HepG2 (cell line): ENCODE data around the gene PLA1A.

Source experiments
- HDAC6 ChIP-seq: fragments of 200-600 bp; sonication (generic); IDR thresholded peaks from 2 replicates; pipeline ENCODE4 v1.7.0; 2017; ENCODE audit warnings: mild to moderate bottlenecking, antibody characterized with exemption, low read length, low read depth
- JUNB ChIP-seq: sonication (generic); formaldehyde crosslinking; IDR thresholded peaks from 2 replicates; pipeline ENCODE4 v1.8.0; 2022; ENCODE audit warnings: missing genetic modification reagents, mild to moderate bottlenecking, borderline replicate concordance
- NONO ChIP-seq, 2 experiments: fragments of 450-650 bp in 1 of 2; sonication (generic) in 1 of 2; formaldehyde crosslinking in 1 of 2; IDR thresholded peaks in 1 of 2; conservative IDR thresholded peaks in 1 of 2; 2 replicates each; pipeline versions ENCODE4 v1.6.1 to v1.8.0; 2017 to 2022; ENCODE audit warnings: mild to moderate bottlenecking in 1 of 2, missing genetic modification reagents in 1 of 2, moderate library complexity in 1 of 2
- TCF7L2 ChIP-seq: IDR thresholded peaks from 2 replicates; pipeline ENCODE4 v1.6.1; 2011; ENCODE audit warnings: mild to moderate bottlenecking, low read depth, low read length, moderate library complexity
- THRA ChIP-seq: sonication (generic); formaldehyde crosslinking; IDR thresholded peaks from 2 replicates; pipeline ENCODE4 v1.4.0; 2020; ENCODE audit warnings: missing genetic modification reagents, borderline replicate concordance
- USF2 ChIP-seq, 2 experiments: sonication (generic) in 1 of 2; formaldehyde crosslinking in 1 of 2; IDR thresholded peaks; 2 replicates each; pipeline versions ENCODE4 v1.5.1 to v1.6.1; 2011 to 2020; ENCODE audit warnings: borderline replicate concordance in 1 of 2, low read depth in 1 of 2, low read length in 1 of 2, mild to moderate bottlenecking in 1 of 2, missing genetic modification reagents in 1 of 2, moderate library complexity in 1 of 2
- ZNF431 ChIP-seq: sonication (generic); formaldehyde crosslinking; IDR thresholded peaks from 2 replicates; pipeline ENCODE4 v1.9.0; 2022; ENCODE audit warnings: missing genetic modification reagents, low read depth, mild to moderate bottlenecking, borderline replicate concordance
- ZNF484 ChIP-seq: sonication (generic); formaldehyde crosslinking; IDR thresholded peaks from 2 replicates; pipeline ENCODE4 v1.5.1; 2020; ENCODE audit warnings: mild to moderate bottlenecking, low read depth, missing genetic modification reagents, borderline replicate concordance
- ZNF576 ChIP-seq: sonication (generic); formaldehyde crosslinking; IDR thresholded peaks from 2 replicates; pipeline ENCODE4 v1.4.0; 2020; ENCODE audit warnings: mild to moderate bottlenecking, missing genetic modification reagents

GRCh38 chr3:119630880-119631329 is 33.2 kb downstream of the PLA1A start:
- TF ChIP-seq JUNB (CRISPR knock-in tag) (no peak), ZNF431 (CRISPR knock-in tag) (no peak), TCF7L2 (no peak), NONO (IDR thresholded peaks at IDR 0.05) (no peak), NONO (CRISPR knock-in tag; conservative IDR thresholded peaks at IDR 0.05) (no peak), THRA (CRISPR knock-in tag) (no peak), ZNF576 (no peak), USF2 (IDR thresholded peaks at IDR 0.05; ENCODE audit: low read depth, low read length) (no peak), USF2 (CRISPR knock-in tag; IDR thresholded peaks at IDR 0.05; ENCODE audit: borderline replicate concordance) (no peak), ZNF484 (no peak), HDAC6 (no peak)
